Fibroblast of skin of left quadriceps (primary cell): ENCODE measurements around the gene DUSP23.

Source experiments
- DNase-seq, 2 experiments: peaks; one replicate each; pipeline ENCODE4 v3.0.0-alpha.2; 2013; ENCODE audit warnings: low read depth in 2 of 2

The DUSP23 gene

GRCh38 chr1:159786465-159786864 is 5.7 kb downstream of the DUSP23 start:
- DNase-seq: no peak

GRCh38 chr1:159786966-159787365 is 6.2 kb downstream of the DUSP23 start:
- no peak for DNase-seq

- DNase-seq: no peak
These were observed 9.6 kb downstream of the DUSP23 start for GRCh38 chr1:159790237-159790917.

GRCh38 chr1:159791031-159791430 is 10.3 kb downstream of the DUSP23 start:
- no peak for DNase-seq

GRCh38 chr1:159791461-159791860 is 10.7 kb downstream of the DUSP23 start:
- DNase-seq: no peak

- no peak for DNase-seq
These were observed 14.8 kb downstream of the DUSP23 start for GRCh38 chr1:159795534-159795933.

GRCh38 chr1:159798893-159799292 is 18.1 kb downstream of the DUSP23 start:
- DNase-seq: peak; percentile 59 to 67

- no peak for DNase-seq
These were observed 18.8 kb downstream of the DUSP23 start for GRCh38 chr1:159799446-159799985.

GRCh38 chr1:159800177-159800930 is 19.6 kb downstream of the DUSP23 start:
- DNase-seq: no peak

- no peak for DNase-seq
These were observed 21.3 kb downstream of the DUSP23 start, which contains the start of gene FCRL6 for GRCh38 chr1:159802111-159802510. FCRL6 (plus strand) TSS chr1:159802360; CDS start chr1:159802425, 65 bp downstream.

GRCh38 chr1:159803956-159804689 is 23.4 kb downstream of the DUSP23 start:
- DNase-seq: no peak

- DNase-seq: no peak
These were observed 24.2 kb downstream of the DUSP23 start for GRCh38 chr1:159804924-159805323.

GRCh38 chr1:159815926-159816325 is 35.2 kb downstream of the DUSP23 start:
- DNase-seq: no peak

- no peak for DNase-seq
These were observed 36.7 kb downstream of the DUSP23 start for GRCh38 chr1:159817276-159818041.

- DNase-seq: no peak
These were observed 40.6 kb downstream of the DUSP23 start for GRCh38 chr1:159821171-159821867.

- DNase-seq: no peak
These were observed 42.6 kb downstream of the DUSP23 start for GRCh38 chr1:159823406-159823805.

GRCh38 chr1:159825564-159825963 is 44.8 kb downstream of the DUSP23 start:
- no peak for DNase-seq

GRCh38 chr1:159826441-159827101 is 45.8 kb downstream of the DUSP23 start, which contains the start of gene SLAMF8:
SLAMF8 (plus strand) TSS chr1:159826873; CDS start chr1:159826899, 26 bp downstream.
- DNase-seq: no peak

- DNase-seq: no peak
These were observed 46.3 kb downstream of the DUSP23 start for GRCh38 chr1:159827102-159827490.

GRCh38 chr1:159827549-159827948 is 46.8 kb downstream of the DUSP23 start:
- no peak for DNase-seq
